ENCODE measurements around the gene AP5S1. TPM values are rescaled to one million over a fixed set of nuclear protein-coding genes. Genes with fewer than 3 reads are reported as not detected.

The AP5S1 gene
- total RNA-seq, 1 experiment from 2014 or later = 17.5 TPM

GRCh38 chr20:3820901-3821727 is 767 bp downstream of the AP5S1 start:
- Histone ChIP-seq H3K4me3 (ENCODE audit: low read depth, low read length, poor library complexity, severe bottlenecking) (peak overlapping the region; percentile 73), H3K27ac (ENCODE audit: low read depth, low read length, poor library complexity, severe bottlenecking) (peak overlapping the region; percentile 99), H3K27me3 (replicated peaks; ENCODE audit: insufficient read depth, low read depth, low read length, poor library complexity) (no peaks in the 10 kb centered on the region), H3K36me3 (ENCODE audit: insufficient read depth, low read length, poor library complexity, severe bottlenecking) (peaks cover 6% of the 10 kb centered on the region), H3K9me3 (ENCODE audit: low read depth, low read length, poor library complexity, severe bottlenecking) (no peaks in the 10 kb centered on the region), H3K4me1 (ENCODE audit: insufficient read depth, low read length, poor library complexity, severe bottlenecking) (peaks cover 14% of the 10 kb centered on the region)
- DNase-seq (ENCODE audit: low spot score) = no peak
- BruUV-seq (replicated peaks) = TSS peak; percentile 83
- intact Hi-C loops (cut with micrococcal nuclease; ENCODE audit: unreplicated experiment) = loop anchor here (1.0 kb wide), 1 partner anchor 34 kb away; no protein-coding TSS in a partner anchor
- ChIA-PET POLR2A (ENCODE audit: low non-redundant PET) (interaction anchor here (0.6 to 0.8 kb wide), 3 partner anchors 29 to 1971 kb away, joined by 3 to 8 read pairs (median 5); partner anchors contain the start of gene CENPB), CTCF (interaction anchor here (0.6 to 1.6 kb wide), 8 partner anchors 9 to 264 kb away, joined by 3 to 7 read pairs (median 4); partner anchors contain the start of genes ADISSP, CENPB and SPEF1)
- no peak for TF ChIP-seq CTCF (conservative IDR thresholded peaks at IDR 0.05; ENCODE audit: low read depth, low read length)

GRCh38 chr20:3821996-3822395 is 1.6 kb downstream of the AP5S1 start:
- H3K27me3 ChIP-seq (replicated peaks; ENCODE audit: insufficient read depth, low read depth, low read length, poor library complexity) = no peaks in the 10 kb centered on the region
- H3K36me3 ChIP-seq (ENCODE audit: insufficient read depth, low read length, poor library complexity, severe bottlenecking) = peaks cover 6% of the 10 kb centered on the region
- no peak overlapping the region for H3K4me3 ChIP-seq (ENCODE audit: low read depth, low read length, poor library complexity, severe bottlenecking)
- TF ChIP-seq CTCF (conservative IDR thresholded peaks at IDR 0.05; ENCODE audit: low read depth, low read length) = no peak
- no peak for TF ChIP-seq EZH2 (IDR thresholded peaks at IDR 0.05; ENCODE audit: borderline replicate concordance, low read depth, low read length, poor library complexity, severe bottlenecking)
- intact Hi-C loops (cut with micrococcal nuclease; ENCODE audit: unreplicated experiment) = no loop called here
- H3K4me1 ChIP-seq (ENCODE audit: insufficient read depth, low read length, poor library complexity, severe bottlenecking) = peaks cover 14% of the 10 kb centered on the region
- DNase-seq (ENCODE audit: low spot score) = no peak
- no TSS peak for BruUV-seq (replicated peaks)
- H3K27ac ChIP-seq (ENCODE audit: low read depth, low read length, poor library complexity, severe bottlenecking) = no peak overlapping the region
- POLR2A ChIA-PET (ENCODE audit: low non-redundant PET) = interaction anchor here (0.6 kb wide), 1 partner anchor 1972 kb away, joined by 5 read pairs; no protein-coding TSS in a partner anchor
- CTCF ChIA-PET = no interaction called here
- H3K9me3 ChIP-seq (ENCODE audit: low read depth, low read length, poor library complexity, severe bottlenecking) = no peaks in the 10 kb centered on the region

- no TSS peak for BruUV-seq (replicated peaks)
- ChIA-PET CTCF (no interaction called here), POLR2A (ENCODE audit: low non-redundant PET) (no interaction called here)
- no peak overlapping the region for H3K4me3 ChIP-seq (ENCODE audit: low read depth, low read length, poor library complexity, severe bottlenecking)
- peaks cover 6% of the 10 kb centered on the region for H3K36me3 ChIP-seq (ENCODE audit: insufficient read depth, low read length, poor library complexity, severe bottlenecking)
- H3K27me3 ChIP-seq (replicated peaks; ENCODE audit: insufficient read depth, low read depth, low read length, poor library complexity) = no peaks in the 10 kb centered on the region
- DNase-seq (ENCODE audit: low spot score) = no peak
- intact Hi-C loops (cut with micrococcal nuclease; ENCODE audit: unreplicated experiment) = no loop called here
- no peak for TF ChIP-seq CTCF (conservative IDR thresholded peaks at IDR 0.05; ENCODE audit: low read depth, low read length)
- no peak for TF ChIP-seq EZH2 (IDR thresholded peaks at IDR 0.05; ENCODE audit: borderline replicate concordance, low read depth, low read length, poor library complexity, severe bottlenecking)
- H3K4me1 ChIP-seq (ENCODE audit: insufficient read depth, low read length, poor library complexity, severe bottlenecking) = peaks cover 11% of the 10 kb centered on the region
- H3K9me3 ChIP-seq (ENCODE audit: low read depth, low read length, poor library complexity, severe bottlenecking) = no peaks in the 10 kb centered on the region
- H3K27ac ChIP-seq (ENCODE audit: low read depth, low read length, poor library complexity, severe bottlenecking) = no peak overlapping the region
Observed at GRCh38 chr20:3823881-3824280, 3.5 kb downstream of the AP5S1 start.

Measured in A673 (cell line).